Activated CD8-positive, alpha-beta memory T cell treated with anti-CD3 and anti-CD28 coated beads, Interleukin-2, amount 50 U/mL, for 24 hours (primary cell): Measurements from ENCODE around the gene E2F4.

ENCODE experiments used
- DNase-seq: peaks from one replicate; pipeline ENCODE4 v3.0.0-alpha.2; 2020; ENCODE audit errors: extremely low read depth

E2F4 gene

GRCh38 chr16:67157892-67158635 is 33.9 kb upstream of the E2F4 start:
- DNase-seq, result no peak

- DNase-seq, result no peak
These were observed 33.0 kb upstream of the E2F4 start for GRCh38 chr16:67158637-67159600.

- DNase-seq, result no peak
These were observed 30.3 kb upstream of the E2F4 start for GRCh38 chr16:67161595-67162058.

GRCh38 chr16:67162506-67163163 is 29.3 kb upstream of the E2F4 start:
- no peak for DNase-seq

- DNase-seq, result no peak
These were observed 28.6 kb upstream of the E2F4 start for GRCh38 chr16:67163164-67163998.

GRCh38 chr16:67163999-67164558 is 27.9 kb upstream of the E2F4 start:
- no peak for DNase-seq

- DNase-seq, result no peak
These were observed 27.3 kb upstream of the E2F4 start, which contains the start of gene HSF4 for GRCh38 chr16:67164599-67165061. Gene HSF4 (plus strand): TSS chr16:67164745. CDS start chr16:67164812, 67 bp downstream.

- no peak for DNase-seq
These were observed 26.6 kb upstream of the E2F4 start for GRCh38 chr16:67165121-67166078.

GRCh38 chr16:67166110-67166547 is 25.8 kb upstream of the E2F4 start:
- DNase-seq, result no peak

GRCh38 chr16:67166598-67167168 is 25.3 kb upstream of the E2F4 start:
- DNase-seq, result no peak

GRCh38 chr16:67167588-67167987 is 24.4 kb upstream of the E2F4 start:
- DNase-seq, result no peak

- DNase-seq, result no peak
These were observed 22.9 kb upstream of the E2F4 start for GRCh38 chr16:67169011-67169451.

GRCh38 chr16:67169642-67170167 is 22.2 kb upstream of the E2F4 start:
- no peak for DNase-seq

- DNase-seq, result no peak
These were observed 21.6 kb upstream of the E2F4 start, which contains the start of gene NOL3 for GRCh38 chr16:67170168-67170948. Gene NOL3 (plus strand): TSS chr16:67170538.

GRCh38 chr16:67170949-67171649 is 20.9 kb upstream of the E2F4 start:
- no peak for DNase-seq

GRCh38 chr16:67173323-67173722 is 18.6 kb upstream of the E2F4 start:
- DNase-seq, result no peak
